M059J (cell line): ENCODE results near the gene NDUFS7. TPM values are rescaled to one million over a fixed set of nuclear protein-coding genes. Genes with fewer than 3 reads are reported as not detected.
"Not testable (repeated sequence)": the region's sequence is repeated elsewhere in the genome, so short reads cannot be mapped to it uniquely, and the experiment has no call there.

Source experiments
- DNase-seq: peaks from one replicate; pipeline ENCODE4 v3.0.0-alpha.2; 2012; ENCODE audit warnings: low read depth
- total RNA-seq: library from RNA; depleted of rRNA; stranded (reverse); fragments of >200 nt; shearing (Covaris generic); gene quantifications from 2 replicates; pipeline ENCODE4 v1.2.3, GENCODE V29; 2014; rRNA removed

The NDUFS7 gene
- total RNA-seq, 1 experiment from 2014 or later, result 119 TPM

GRCh38 chr19:1431759-1432506, 48.2 kb downstream of the NDUFS7 start:
- DNase-seq, result no peak

GRCh38 chr19:1432507-1432887, 48.8 kb downstream of the NDUFS7 start:
- no peak for DNase-seq

DNA sequence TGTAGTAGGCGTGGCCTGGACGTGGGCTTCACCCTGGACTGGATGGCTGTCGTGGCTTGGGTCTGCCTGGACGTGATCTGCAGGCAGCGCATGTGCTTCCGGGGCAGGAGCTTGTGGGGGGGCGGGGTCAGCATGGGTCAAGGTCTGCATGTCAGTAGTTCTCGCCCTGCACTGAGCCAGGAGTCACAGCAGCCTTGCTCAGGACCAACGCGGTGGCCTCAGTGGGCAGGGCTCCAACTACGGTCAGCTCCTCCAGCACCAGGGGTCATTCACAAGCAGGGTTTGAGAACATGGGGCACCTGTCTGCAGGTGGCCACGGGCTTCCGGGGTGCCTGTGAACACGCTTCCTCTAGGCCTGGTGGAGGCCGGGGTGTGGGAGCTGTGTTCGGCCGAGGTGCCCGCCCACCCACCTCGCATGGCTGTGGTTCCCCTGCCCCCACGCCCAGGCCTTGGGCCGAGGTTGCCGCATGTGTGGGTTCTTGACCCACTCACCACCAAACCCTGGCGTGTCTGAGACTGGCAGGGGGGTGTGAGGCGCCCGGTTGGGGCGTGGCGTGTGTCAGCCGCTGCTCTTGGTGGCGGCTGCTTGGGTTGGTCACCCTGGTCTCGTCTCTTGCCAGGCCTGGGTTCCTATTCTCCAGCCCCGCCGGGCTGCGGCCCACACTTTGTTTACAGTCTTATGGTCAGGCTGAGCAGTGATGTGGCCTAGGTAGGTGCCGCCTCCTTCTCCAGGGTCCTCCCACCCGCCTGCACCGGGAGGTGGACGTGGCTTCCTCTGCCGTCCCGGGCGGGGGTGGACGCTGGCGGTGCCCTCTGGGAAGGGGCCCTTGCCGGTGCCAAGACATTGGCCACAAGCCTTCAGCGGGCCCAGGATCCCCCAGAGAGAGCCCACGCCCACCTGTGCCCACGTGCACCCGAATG, 49.7 kb downstream of the NDUFS7 start:
- DNase-seq, result no peak

GRCh38 chr19:1434040-1434366, 50.3 kb downstream of the NDUFS7 start:
- DNase-seq, result no peak

DNA sequence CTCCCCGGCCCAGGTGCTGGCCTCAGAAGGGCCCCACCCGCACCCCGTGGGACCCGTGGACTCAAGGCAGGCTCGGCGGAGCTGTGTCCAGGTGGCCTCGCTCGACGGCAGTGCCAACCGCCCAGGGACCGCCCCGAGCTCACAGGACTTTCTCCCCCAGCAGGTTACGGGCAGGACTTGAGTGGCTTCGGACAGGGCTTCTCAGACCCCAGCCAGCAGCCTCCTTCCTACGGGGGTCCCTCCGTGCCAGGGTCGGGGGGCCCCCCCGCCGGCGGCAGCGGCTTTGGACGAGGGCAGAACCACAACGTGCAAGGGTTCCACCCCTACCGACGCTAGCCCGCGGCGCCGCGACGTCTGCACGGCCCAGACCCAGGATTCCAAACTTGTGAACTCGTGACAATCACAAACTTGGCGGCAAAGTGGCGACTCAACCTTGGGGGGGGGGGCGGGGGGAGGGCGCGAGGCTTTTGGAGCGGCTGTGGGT, 50.9 kb downstream of the NDUFS7 start:
- DNase-seq, result no peak

GRCh38 chr19:1435378-1435989, 51.8 kb downstream of the NDUFS7 start:
- DNase-seq, result no peak

- no peak for DNase-seq
These were observed 53.9 kb downstream of the NDUFS7 start for GRCh38 chr19:1437609-1438008.

GRCh38 chr19:1438035-1438932, 54.6 kb downstream of the NDUFS7 start, which contains the start of gene RPS15:
TSS of gene RPS15 (plus strand) at chr19:1438396. CDS start at chr19:1438426, 30 bp downstream.
- peak; percentile 86 for DNase-seq

DNA sequence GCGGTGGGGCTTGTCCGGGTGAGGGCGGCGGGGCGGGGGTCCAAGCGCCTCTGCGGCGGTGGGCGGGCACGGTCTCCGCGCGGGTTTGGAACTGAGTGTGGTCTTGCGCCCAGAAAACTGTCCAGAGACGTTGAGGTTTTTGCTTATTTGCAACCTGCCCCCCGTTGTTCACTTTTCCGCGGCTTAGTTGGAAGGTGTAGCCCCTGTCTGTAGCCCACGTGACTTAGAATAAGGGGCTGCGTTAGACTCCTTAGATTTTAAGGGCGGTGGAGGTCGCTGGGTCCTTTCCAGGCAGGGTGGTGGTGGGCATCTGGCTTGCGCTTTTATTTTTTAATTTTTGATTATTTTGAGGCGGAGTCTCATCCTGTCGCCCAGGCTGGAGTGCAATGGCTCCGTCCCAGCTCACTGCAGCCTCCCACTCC, 55.2 kb downstream of the NDUFS7 start:
- DNase-seq, result no peak

DNA sequence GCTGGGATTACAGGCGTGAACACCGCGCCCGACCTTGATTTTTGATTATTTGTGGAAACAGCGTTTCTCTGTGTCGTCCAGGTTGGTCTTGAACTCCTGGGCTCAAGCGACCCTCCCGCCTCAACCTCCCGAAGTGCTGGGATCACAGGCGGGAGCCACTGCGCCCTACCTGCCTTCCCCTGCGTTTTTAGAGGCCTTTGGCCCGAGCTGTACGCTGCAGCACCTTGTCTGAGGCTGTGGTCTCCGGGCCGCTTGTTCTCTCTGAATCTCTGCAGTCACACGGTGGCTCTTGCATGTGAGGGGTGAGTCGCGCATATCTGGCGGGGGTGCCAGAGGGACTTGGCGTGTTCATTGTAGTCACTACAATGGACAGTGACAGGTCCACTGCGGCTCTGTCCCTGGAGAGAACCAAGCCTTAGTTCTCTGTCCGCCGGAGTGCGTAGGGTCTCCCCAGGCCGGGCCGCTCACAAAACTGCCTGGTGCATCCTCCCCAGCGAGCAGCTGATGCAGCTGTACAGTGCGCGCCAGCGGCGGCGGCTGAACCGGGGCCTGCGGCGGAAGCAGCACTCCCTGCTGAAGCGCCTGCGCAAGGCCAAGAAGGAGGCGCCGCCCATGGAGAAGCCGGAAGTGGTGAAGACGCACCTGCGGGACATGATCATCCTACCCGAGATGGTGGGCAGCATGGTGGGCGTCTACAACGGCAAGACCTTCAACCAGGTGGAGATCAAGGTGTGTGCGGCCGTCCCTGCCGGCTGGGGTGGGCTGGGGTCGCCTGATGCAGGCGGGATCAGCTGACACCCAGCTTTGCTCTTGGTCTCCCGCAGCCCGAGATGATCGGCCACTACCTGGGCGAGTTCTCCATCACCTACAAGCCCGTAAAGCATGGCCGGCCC, 56.1 kb downstream of the NDUFS7 start:
- not testable (repeated sequence) for DNase-seq

- no peak for DNase-seq
These were observed 56.7 kb downstream of the NDUFS7 start for GRCh38 chr19:1440418-1440801.

DNA sequence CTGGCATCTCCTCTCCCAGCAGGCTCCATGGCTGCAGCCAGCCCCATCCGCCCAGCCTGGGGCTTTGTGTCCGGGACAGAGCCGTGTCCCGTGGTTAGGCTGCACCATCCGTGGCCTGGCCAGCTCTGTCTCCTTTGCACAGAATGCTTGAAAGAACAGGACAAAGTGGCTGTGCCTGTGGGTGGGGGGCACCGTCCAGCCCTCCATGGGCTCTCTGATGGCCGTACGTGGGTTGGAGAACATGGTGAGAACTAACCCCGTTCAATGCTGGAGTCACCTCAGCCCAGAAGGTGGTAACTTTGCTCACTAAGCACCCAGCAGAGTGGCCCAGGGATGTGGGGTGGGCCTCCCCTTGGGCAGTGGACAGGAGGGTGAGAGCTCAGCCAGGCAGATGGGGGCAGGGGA, 57.3 kb downstream of the NDUFS7 start:
- no peak for DNase-seq

- no peak for DNase-seq
These were observed 58.2 kb downstream of the NDUFS7 start for GRCh38 chr19:1441677-1442438.

Other genes with a start within 250 kb of the NDUFS7 start
- gene SBNO2, start 209.6 kb upstream of the NDUFS7 start, total RNA-seq, result 9.3 and 17.4 TPM in 2 replicates
- gene STK11, start 178.1 kb upstream of the NDUFS7 start, total RNA-seq, result 31.5 and 71.6 TPM in 2 replicates
- 0.44 and 4.4 TPM in 2 replicates for gene CBARP, start 145.9 kb upstream of the NDUFS7 start, total RNA-seq
- 45.0 and 69.8 TPM in 2 replicates for gene ATP5F1D, start 142.2 kb upstream of the NDUFS7 start, total RNA-seq
- gene MIDN, start 135.3 kb upstream of the NDUFS7 start, total RNA-seq, result 4.5 and 11.0 TPM in 2 replicates
- 115 and 145 TPM in 2 replicates for gene CIRBP, start 114.6 kb upstream of the NDUFS7 start, total RNA-seq
- gene FAM174C, start 108.4 kb upstream of the NDUFS7 start, total RNA-seq, result 108 and 128 TPM in 2 replicates
- gene EFNA2, start 98.0 kb upstream of the NDUFS7 start, total RNA-seq, result not detected in 2 replicates
- 33.2 and 37.7 TPM in 2 replicates for gene GAMT, start 17.6 kb downstream of the NDUFS7 start, total RNA-seq
- 87.7 and 97.6 TPM in 2 replicates for gene DAZAP1, start 23.7 kb downstream of the NDUFS7 start, total RNA-seq
- 1,527 and 2,021 TPM in 2 replicates for gene RPS15, start 54.5 kb downstream of the NDUFS7 start, total RNA-seq
- gene APC2, start 66.2 kb downstream of the NDUFS7 start, total RNA-seq, result 0.49 TPM in 1 of 2 replicates, not detected in the other
- gene C19orf25, start 95.3 kb downstream of the NDUFS7 start, total RNA-seq, result 35.6 and 47.7 TPM in 2 replicates
- 0.96 TPM in 1 of 2 replicates, not detected in the other for gene PCSK4, start 106.4 kb downstream of the NDUFS7 start, total RNA-seq
- gene REEP6, start 107.3 kb downstream of the NDUFS7 start, total RNA-seq, result 5.2 and 6.3 TPM in 2 replicates
- gene ADAMTSL5, start 129.1 kb downstream of the NDUFS7 start, total RNA-seq, result 0.84 and 3.7 TPM in 2 replicates
- gene PLK5, start 140.2 kb downstream of the NDUFS7 start, total RNA-seq, result not detected in 2 replicates
- 16.5 and 48.0 TPM in 2 replicates for gene MEX3D, start 184.4 kb downstream of the NDUFS7 start, total RNA-seq
- gene MBD3, start 209.0 kb downstream of the NDUFS7 start, total RNA-seq, result 64.9 and 116 TPM in 2 replicates
- 87.1 and 105 TPM in 2 replicates for gene UQCR11, start 221.6 kb downstream of the NDUFS7 start, total RNA-seq